Measurements from ENCODE around the gene ZNF366. TPM values are rescaled to one million over a fixed set of nuclear protein-coding genes. Genes with fewer than 3 reads are reported as not detected.
A peak's percentile ranks its signal among the peaks of the same experiment; 100 is the strongest.

The ZNF366 gene
- total RNA-seq, 1 donor from 2014 or later = not detected

GRCh38 chr5:72459913-72460312 lies 47.3 kb downstream of the ZNF366 start:
- H3K9me3 Mint-ChIP-seq (ENCODE audit: unreplicated experiment) = no peaks in the 10 kb centered on the region
- no peak for TF ChIP-seq CTCF (IDR thresholded peaks at IDR 0.05)
- H3K36me3 Mint-ChIP-seq (ENCODE audit: unreplicated experiment) = no peaks in the 10 kb centered on the region
- H3K4me3 Mint-ChIP-seq (ENCODE audit: unreplicated experiment) = no peak overlapping the region
- no peak for DNase-seq (ENCODE audit: extremely low spot score, unreplicated experiment)
- peaks cover 28% of the 10 kb centered on the region for H3K4me1 Mint-ChIP-seq (ENCODE audit: unreplicated experiment)
- H3K27me3 Mint-ChIP-seq (ENCODE audit: unreplicated experiment) = no peaks in the 10 kb centered on the region
- H3K27ac Mint-ChIP-seq (ENCODE audit: unreplicated experiment) = no peak overlapping the region

- no peak for DNase-seq (ENCODE audit: extremely low spot score, unreplicated experiment)
- no peaks in the 10 kb centered on the region for H3K9me3 Mint-ChIP-seq (ENCODE audit: unreplicated experiment)
- peak overlapping the region; percentile 36 for H3K27ac Mint-ChIP-seq (ENCODE audit: unreplicated experiment)
- H3K36me3 Mint-ChIP-seq (ENCODE audit: unreplicated experiment) = no peaks in the 10 kb centered on the region
- H3K4me3 Mint-ChIP-seq (ENCODE audit: unreplicated experiment) = no peak overlapping the region
- no peaks in the 10 kb centered on the region for H3K27me3 Mint-ChIP-seq (ENCODE audit: unreplicated experiment)
- no peak for TF ChIP-seq CTCF (IDR thresholded peaks at IDR 0.05)
- H3K4me1 Mint-ChIP-seq (ENCODE audit: unreplicated experiment) = peaks cover 30% of the 10 kb centered on the region
Measured at GRCh38 chr5:72459089-72459661, 48.0 kb downstream of the ZNF366 start.

- Mint-ChIP-seq H3K27me3 (ENCODE audit: unreplicated experiment) (no peaks in the 10 kb centered on the region), H3K4me3 (ENCODE audit: unreplicated experiment) (no peak overlapping the region), H3K4me1 (ENCODE audit: unreplicated experiment) (peaks cover 32% of the 10 kb centered on the region), H3K9me3 (ENCODE audit: unreplicated experiment) (no peaks in the 10 kb centered on the region), H3K27ac (ENCODE audit: unreplicated experiment) (no peak overlapping the region), H3K36me3 (ENCODE audit: unreplicated experiment) (no peaks in the 10 kb centered on the region)
- DNase-seq (ENCODE audit: extremely low spot score, unreplicated experiment) = no peak
- no peak for TF ChIP-seq CTCF (IDR thresholded peaks at IDR 0.05)
Measured at GRCh38 chr5:72458407-72458806, 48.8 kb downstream of the ZNF366 start.

- H3K27me3 Mint-ChIP-seq (ENCODE audit: unreplicated experiment) = no peaks in the 10 kb centered on the region
- no peak overlapping the region for H3K27ac Mint-ChIP-seq (ENCODE audit: unreplicated experiment)
- no peak for TF ChIP-seq CTCF (IDR thresholded peaks at IDR 0.05)
- H3K9me3 Mint-ChIP-seq (ENCODE audit: unreplicated experiment) = no peaks in the 10 kb centered on the region
- DNase-seq (ENCODE audit: extremely low spot score, unreplicated experiment) = no peak
- H3K36me3 Mint-ChIP-seq (ENCODE audit: unreplicated experiment) = no peaks in the 10 kb centered on the region
- H3K4me3 Mint-ChIP-seq (ENCODE audit: unreplicated experiment) = no peak overlapping the region
- peaks cover 36% of the 10 kb centered on the region for H3K4me1 Mint-ChIP-seq (ENCODE audit: unreplicated experiment)
Measured at GRCh38 chr5:72457491-72457890, 49.7 kb downstream of the ZNF366 start.

- H3K27me3 Mint-ChIP-seq (ENCODE audit: unreplicated experiment) = no peaks in the 10 kb centered on the region
- no peak for TF ChIP-seq CTCF (IDR thresholded peaks at IDR 0.05)
- H3K27ac Mint-ChIP-seq (ENCODE audit: unreplicated experiment) = no peak overlapping the region
- H3K9me3 Mint-ChIP-seq (ENCODE audit: unreplicated experiment) = no peaks in the 10 kb centered on the region
- H3K4me1 Mint-ChIP-seq (ENCODE audit: unreplicated experiment) = peaks cover 46% of the 10 kb centered on the region
- H3K4me3 Mint-ChIP-seq (ENCODE audit: unreplicated experiment) = no peak overlapping the region
- H3K36me3 Mint-ChIP-seq (ENCODE audit: unreplicated experiment) = no peaks in the 10 kb centered on the region
- DNase-seq (ENCODE audit: extremely low spot score, unreplicated experiment) = no peak
Measured at GRCh38 chr5:72456391-72457074, 50.7 kb downstream of the ZNF366 start.

Measured in osteocyte (in vitro differentiated cells).